Naive thymus-derived CD8-positive, alpha-beta T cell (primary cell): ENCODE data around the gene SFMBT1. TPM values are rescaled to one million over a fixed set of nuclear protein-coding genes. Genes with fewer than 3 reads are reported as not detected.

Experiments used
- ATAC-seq, 2 donors: fragments of 150-1000 bp; cut with Tn5 transposase in 1 of 2; sonication (Bioruptor Pico), chemical (Tn5 transposase) in 1 of 2; 1 replicate in 1 of 2; 2 replicates in 1 of 2; pipeline ENCODE4 v1.10.0; 2021; ENCODE audit warnings: mild to moderate bottlenecking in 2 of 2, moderate library complexity in 2 of 2
- POLR2A ChIA-PET: fragments of 350-600 bp; sonication (Branson Sonifier 250); formaldehyde crosslinking; loops from one replicate; lab custom pipeline; 2021; ENCODE audit warnings: antibody characterized with exemption; lab: Charles Lee
- DNase-seq, 10 donors: peaks; one replicate each; pipeline versions ENCODE4 v3.0.0 to v3.0.0-alpha.2; 2020 to 2022
- H3K27ac Mint-ChIP-seq, 10 donors: one replicate each; pipeline ENCODE4 v1.8.0; 2020 to 2022; ENCODE audit warnings: mild to moderate bottlenecking in 10 of 10, mixed read lengths in 10 of 10, moderate library complexity in 4 of 10, inconsistent platforms in 1 of 10
- H3K27me3 Mint-ChIP-seq, 5 donors: one replicate each; pipeline ENCODE4 v1.8.0; 2021 to 2022; ENCODE audit warnings: mixed read lengths in 5 of 5
- H3K36me3 Mint-ChIP-seq, 3 donors: one replicate each; pipeline ENCODE4 v1.8.0; 2020 to 2022; ENCODE audit warnings: mixed read lengths in 3 of 3, mild to moderate bottlenecking in 2 of 3, inconsistent platforms in 1 of 3
- H3K4me1 Mint-ChIP-seq, 4 donors: one replicate each; pipeline ENCODE4 v1.8.0; 2021 to 2022; ENCODE audit warnings: mixed read lengths in 4 of 4
- H3K4me3 Mint-ChIP-seq, 10 donors: one replicate each; pipeline ENCODE4 v1.8.0; 2020 to 2022; ENCODE audit warnings: mild to moderate bottlenecking in 10 of 10, mixed read lengths in 10 of 10, moderate library complexity in 6 of 10, inconsistent platforms in 1 of 10
- H3K9me3 Mint-ChIP-seq, 9 donors: one replicate each; pipeline ENCODE4 v1.8.0; 2020 to 2022; ENCODE audit warnings: mixed read lengths in 9 of 9, mild to moderate bottlenecking in 3 of 9, inconsistent platforms in 1 of 9, moderate library complexity in 1 of 9
- polyA plus RNA-seq, 3 donors: library from polyadenylated mRNA; unstranded; fragments of 300-500 nt; fragmentation: Illumina TruSeq; gene quantifications; one replicate each; pipeline ENCODE4 v1.2.3, GENCODE V29; 2021
- total RNA-seq, 8 experiments: library from RNA in 2 of 8; stranded (reverse) in 2 of 8; gene quantifications; one replicate each; pipeline ENCODE4 v1.2.3 and lab custom pipeline; 2021 to 2026

Gene SFMBT1
- total and polyA plus RNA-seq, 5 experiments from 2014 or later: 13.4 to 35.5 (median 29.7) TPM

GRCh38 chr3:52895418-52895817 lies 150.5 kb downstream of the SFMBT1 start:
- Mint-ChIP-seq H3K27me3 (no peaks in the 10 kb centered on the region), H3K27ac (peak overlapping the region in 7 of 10 donors; percentile 10 to 89 (median 75)), H3K36me3 (peaks cover 0 to 12% (median 0%) of the 10 kb centered on the region in 3 donors), H3K9me3 (no peaks in the 10 kb centered on the region), H3K4me3 (peak overlapping the region; percentile 83 to 98 (median 95)), H3K4me1 (peaks cover 18 to 67% (median 53%) of the 10 kb centered on the region in 4 donors)
- DNase-seq: no peak
- POLR2A ChIA-PET: no interaction called here
- ATAC-seq: no peak

- H3K36me3 Mint-ChIP-seq: peaks cover 0 to 18% (median 0%) of the 10 kb centered on the region in 3 donors
- H3K4me3 Mint-ChIP-seq: peak overlapping the region in 3 of 10 donors; percentile 17 to 97 (median 72)
- DNase-seq (no peak), ATAC-seq (no peak)
- POLR2A ChIA-PET: interaction anchor here (1.4 kb wide), 1 partner anchor 151 kb away, joined by 5 read pairs; the partner anchor contains the start of gene SFMBT1
- no peaks in the 10 kb centered on the region for H3K27me3 Mint-ChIP-seq
- peak overlapping the region in 3 of 10 donors; percentile 7 to 46 (median 42) for H3K27ac Mint-ChIP-seq
- no peaks in the 10 kb centered on the region for H3K9me3 Mint-ChIP-seq
- H3K4me1 Mint-ChIP-seq: peaks cover 23 to 67% (median 58%) of the 10 kb centered on the region in 4 donors
Measured at GRCh38 chr3:52894756-52895155, 151.1 kb downstream of the SFMBT1 start.

DNA sequence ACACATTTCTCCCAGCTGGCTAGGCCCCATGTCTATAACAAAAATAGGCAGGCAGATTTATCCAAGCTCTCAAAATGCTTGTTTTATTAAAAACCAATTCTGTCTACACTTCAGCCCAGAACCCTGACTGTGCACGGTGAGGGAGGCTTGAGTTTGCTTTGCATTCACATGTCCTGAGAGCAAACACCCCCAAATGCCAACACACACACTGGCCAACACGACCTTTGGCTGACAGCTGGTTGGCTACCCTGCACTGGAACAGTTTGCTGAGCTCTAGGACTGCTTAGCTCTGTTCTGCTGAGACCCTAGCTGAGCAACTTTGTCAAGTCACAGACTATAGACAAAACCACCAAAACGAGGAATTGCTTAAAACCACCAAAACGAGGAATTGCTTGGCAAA lies 152.2 kb downstream of the SFMBT1 start:
- ATAC-seq: no peak
- peak overlapping the region in 6 of 10 donors; percentile 59 to 82 (median 71) for H3K4me3 Mint-ChIP-seq
- POLR2A ChIA-PET: interaction anchor here (1.4 kb wide), 1 partner anchor 152 kb away, joined by 5 read pairs; the partner anchor contains the start of gene SFMBT1
- peaks cover 23 to 67% (median 59%) of the 10 kb centered on the region in 4 donors for H3K4me1 Mint-ChIP-seq
- H3K27ac Mint-ChIP-seq: peak overlapping the region in 5 of 10 donors; percentile 67 to 90 (median 73)
- peaks cover 0 to 18% (median 0%) of the 10 kb centered on the region in 3 donors for H3K36me3 Mint-ChIP-seq
- H3K27me3 Mint-ChIP-seq: no peaks in the 10 kb centered on the region
- H3K9me3 Mint-ChIP-seq: no peaks in the 10 kb centered on the region
- DNase-seq: no peak

DNA sequence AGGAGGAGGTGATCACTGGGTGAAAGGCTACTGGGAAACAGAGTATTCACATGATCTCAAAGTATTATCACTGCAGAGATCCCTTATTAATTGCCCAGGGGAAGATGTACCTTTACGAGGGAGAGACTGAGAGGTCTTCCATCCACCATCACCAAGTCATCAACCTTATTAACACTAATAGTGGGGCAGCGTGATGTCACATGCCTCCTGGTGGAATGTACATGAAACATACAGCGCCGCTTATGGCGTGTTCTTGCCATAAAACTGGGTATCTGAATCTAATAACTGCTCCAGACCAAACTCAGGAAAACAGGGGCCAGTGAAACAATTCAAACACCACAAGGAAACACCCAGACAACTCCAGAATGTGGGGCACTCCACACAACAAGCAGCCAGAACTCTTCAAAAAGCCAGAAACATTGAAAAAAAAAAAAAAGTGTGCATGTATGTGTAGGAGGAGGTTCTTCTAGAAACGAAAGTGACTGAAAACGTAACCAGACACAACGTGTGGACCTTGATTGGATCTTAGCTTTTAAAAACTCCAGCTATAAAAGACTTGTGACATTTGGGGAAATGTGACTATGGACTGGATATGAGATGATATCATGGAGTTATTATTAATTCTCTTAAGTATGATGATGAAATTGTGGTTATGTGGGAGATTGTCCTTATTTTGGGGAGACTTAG lies 153.1 kb downstream of the SFMBT1 start:
- H3K4me3 Mint-ChIP-seq: peak overlapping the region; percentile 45 to 82 (median 64)
- no peak for ATAC-seq
- H3K4me1 Mint-ChIP-seq: peaks cover 25 to 62% (median 59%) of the 10 kb centered on the region in 4 donors
- H3K27me3 Mint-ChIP-seq: no peaks in the 10 kb centered on the region
- H3K9me3 Mint-ChIP-seq: no peaks in the 10 kb centered on the region
- peaks cover 0 to 18% (median 0%) of the 10 kb centered on the region in 3 donors for H3K36me3 Mint-ChIP-seq
- peak in 2 of 10 donors; percentile 10 to 16 for DNase-seq
- H3K27ac Mint-ChIP-seq: peak overlapping the region in 9 of 10 donors; percentile 22 to 90 (median 72)
- POLR2A ChIA-PET: no interaction called here

- H3K9me3 Mint-ChIP-seq: no peaks in the 10 kb centered on the region
- POLR2A ChIA-PET: no interaction called here
Measured at GRCh38 chr3:52892290-52892624, 153.6 kb downstream of the SFMBT1 start.

DNA sequence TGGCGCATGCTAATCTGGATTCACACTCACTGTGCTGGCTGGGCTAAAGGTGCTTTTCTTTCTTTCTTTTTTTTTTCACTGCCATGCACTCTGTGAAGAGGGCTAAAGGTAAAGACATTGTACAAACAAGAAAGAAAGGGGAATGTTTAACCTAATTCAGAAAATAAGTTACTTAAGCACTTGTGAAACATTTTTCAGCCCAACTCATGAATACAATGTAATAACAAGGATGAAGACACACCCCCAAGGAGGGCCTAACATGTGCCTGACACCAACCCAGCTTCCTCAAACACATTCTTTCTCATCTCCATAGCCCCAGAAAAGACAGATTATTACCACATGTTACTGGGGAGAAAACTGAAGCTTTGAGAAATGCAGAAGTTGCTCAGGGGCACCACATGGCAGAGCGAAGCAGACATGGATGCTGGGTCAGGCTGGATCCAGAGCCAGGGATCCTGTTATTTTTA lies 154.2 kb downstream of the SFMBT1 start:
- H3K4me3 Mint-ChIP-seq: peak overlapping the region in 2 of 10 donors; percentile 19 to 33
- H3K27me3 Mint-ChIP-seq: no peaks in the 10 kb centered on the region
- ATAC-seq: peak in 1 of 2 donors; percentile 37
- POLR2A ChIA-PET: no interaction called here
- no peak for DNase-seq
- H3K27ac Mint-ChIP-seq: peak overlapping the region in 4 of 10 donors; percentile 21 to 73 (median 44)
- H3K4me1 Mint-ChIP-seq: peaks cover 25 to 61% (median 58%) of the 10 kb centered on the region in 4 donors
- H3K36me3 Mint-ChIP-seq: peaks cover 0 to 18% (median 4%) of the 10 kb centered on the region in 3 donors
- no peaks in the 10 kb centered on the region for H3K9me3 Mint-ChIP-seq

More at GRCh38 chr3:52892290-52892624, 153.6 kb downstream of the SFMBT1 start:
- DNase-seq: no peak
- Mint-ChIP-seq H3K36me3 (peaks cover 0 to 18% (median 0%) of the 10 kb centered on the region in 3 donors), H3K27me3 (no peaks in the 10 kb centered on the region), H3K4me1 (peaks cover 25 to 62% (median 61%) of the 10 kb centered on the region in 4 donors), H3K27ac (peak overlapping the region in 6 of 10 donors; percentile 5 to 90 (median 66)), H3K4me3 (peak overlapping the region in 4 of 10 donors; percentile 63 to 82 (median 76))
- no peak for ATAC-seq

- no peak for ATAC-seq
- no peak for DNase-seq
- H3K4me1 Mint-ChIP-seq: peaks cover 23 to 58% (median 53%) of the 10 kb centered on the region in 4 donors
Measured at GRCh38 chr3:52891164-52891563, 154.7 kb downstream of the SFMBT1 start.

DNA sequence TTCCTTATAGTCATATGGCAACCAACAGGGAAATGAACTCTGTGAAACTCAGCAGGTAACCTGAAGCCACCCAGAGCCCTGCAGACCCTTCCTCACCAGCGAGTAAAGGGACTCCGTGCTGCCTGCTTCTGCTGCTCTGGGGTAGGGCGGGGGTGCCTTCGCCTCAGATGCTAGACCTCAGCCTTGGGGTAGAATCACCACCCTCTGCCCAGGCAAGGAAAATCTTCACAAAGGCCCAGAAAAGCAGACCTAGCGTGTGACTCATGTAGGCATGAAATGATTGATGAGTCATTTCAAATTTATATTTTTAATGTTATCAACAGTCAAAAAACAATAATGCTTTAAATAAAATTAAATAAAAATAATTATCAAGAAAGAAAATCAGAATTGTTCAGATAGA lies 155.1 kb downstream of the SFMBT1 start:
- Mint-ChIP-seq H3K27ac (peak overlapping the region in 2 of 10 donors; percentile 22 to 58), H3K9me3 (no peaks in the 10 kb centered on the region), H3K36me3 (peaks cover 0 to 21% (median 11%) of the 10 kb centered on the region in 3 donors), H3K4me3 (no peak overlapping the region), H3K4me1 (peaks cover 26 to 53% (median 49%) of the 10 kb centered on the region in 4 donors), H3K27me3 (no peaks in the 10 kb centered on the region)
- POLR2A ChIA-PET: no interaction called here
- DNase-seq: no peak
- no peak for ATAC-seq

More at GRCh38 chr3:52891164-52891563, 154.7 kb downstream of the SFMBT1 start:
- Mint-ChIP-seq H3K4me3 (peak overlapping the region in 1 of 10 donors; percentile 33), H3K36me3 (peaks cover 0 to 18% (median 8%) of the 10 kb centered on the region in 3 donors), H3K27ac (peak overlapping the region in 3 of 10 donors; percentile 22 to 72 (median 58)), H3K27me3 (no peaks in the 10 kb centered on the region), H3K9me3 (no peaks in the 10 kb centered on the region)
- POLR2A ChIA-PET: no interaction called here

- H3K27me3 Mint-ChIP-seq: no peaks in the 10 kb centered on the region
- H3K9me3 Mint-ChIP-seq: no peaks in the 10 kb centered on the region
- peak overlapping the region in 1 of 10 donors; percentile 23 for H3K27ac Mint-ChIP-seq
- no peak overlapping the region for H3K4me3 Mint-ChIP-seq
- ATAC-seq (no peak), DNase-seq (no peak)
- peaks cover 0 to 29% (median 19%) of the 10 kb centered on the region in 3 donors for H3K36me3 Mint-ChIP-seq
- POLR2A ChIA-PET: no interaction called here
- peaks cover 21 to 45% (median 40%) of the 10 kb centered on the region in 4 donors for H3K4me1 Mint-ChIP-seq
Measured at GRCh38 chr3:52889901-52890300, 156.0 kb downstream of the SFMBT1 start.

GRCh38 chr3:52887166-52887565 lies 158.7 kb downstream of the SFMBT1 start:
- H3K9me3 Mint-ChIP-seq: no peaks in the 10 kb centered on the region
- no peaks in the 10 kb centered on the region for H3K27me3 Mint-ChIP-seq
- H3K36me3 Mint-ChIP-seq: peaks cover 0 to 23% (median 23%) of the 10 kb centered on the region in 3 donors
- ATAC-seq (no peak), DNase-seq (no peak)
- H3K4me3 Mint-ChIP-seq: no peak overlapping the region
- peaks cover 13 to 19% (median 15%) of the 10 kb centered on the region in 4 donors for H3K4me1 Mint-ChIP-seq
- peak overlapping the region in 1 of 10 donors; percentile 32 for H3K27ac Mint-ChIP-seq
- POLR2A ChIA-PET: interaction anchor here (1.4 kb wide), 1 partner anchor 10 kb away, joined by 3 read pairs; the partner anchor contains the start of gene STIMATE

GRCh38 chr3:52886049-52886730 lies 159.7 kb downstream of the SFMBT1 start:
- Mint-ChIP-seq H3K27me3 (no peaks in the 10 kb centered on the region), H3K27ac (no peak overlapping the region), H3K9me3 (no peaks in the 10 kb centered on the region), H3K4me3 (no peak overlapping the region), H3K4me1 (peaks cover 6 to 17% (median 14%) of the 10 kb centered on the region in 4 donors), H3K36me3 (peaks cover 0 to 23% (median 23%) of the 10 kb centered on the region in 3 donors)
- POLR2A ChIA-PET: no interaction called here
- ATAC-seq (no peak), DNase-seq (no peak)

- Mint-ChIP-seq H3K27ac (peak overlapping the region in 1 of 10 donors; percentile 21), H3K9me3 (no peaks in the 10 kb centered on the region), H3K4me1 (peaks cover 0 to 15% (median 9%) of the 10 kb centered on the region in 4 donors), H3K4me3 (no peak overlapping the region), H3K36me3 (peaks cover 0 to 33% (median 28%) of the 10 kb centered on the region in 3 donors), H3K27me3 (no peaks in the 10 kb centered on the region)
- ATAC-seq (no peak), DNase-seq (no peak)
- POLR2A ChIA-PET: no interaction called here
Measured at GRCh38 chr3:52882377-52882776, 163.5 kb downstream of the SFMBT1 start.
